Measurements from ENCODE around the gene TARDBP. TPM values are rescaled to one million over a fixed set of nuclear protein-coding genes. Genes with fewer than 3 reads are reported as not detected.
"Not testable (repeated sequence)": the region's sequence is repeated elsewhere in the genome, so short reads cannot be mapped to it uniquely, and the experiment has no call there.

The TARDBP gene
- total RNA-seq, 2 experiments from 2014 or later, result 159 to 174 TPM

DNA sequence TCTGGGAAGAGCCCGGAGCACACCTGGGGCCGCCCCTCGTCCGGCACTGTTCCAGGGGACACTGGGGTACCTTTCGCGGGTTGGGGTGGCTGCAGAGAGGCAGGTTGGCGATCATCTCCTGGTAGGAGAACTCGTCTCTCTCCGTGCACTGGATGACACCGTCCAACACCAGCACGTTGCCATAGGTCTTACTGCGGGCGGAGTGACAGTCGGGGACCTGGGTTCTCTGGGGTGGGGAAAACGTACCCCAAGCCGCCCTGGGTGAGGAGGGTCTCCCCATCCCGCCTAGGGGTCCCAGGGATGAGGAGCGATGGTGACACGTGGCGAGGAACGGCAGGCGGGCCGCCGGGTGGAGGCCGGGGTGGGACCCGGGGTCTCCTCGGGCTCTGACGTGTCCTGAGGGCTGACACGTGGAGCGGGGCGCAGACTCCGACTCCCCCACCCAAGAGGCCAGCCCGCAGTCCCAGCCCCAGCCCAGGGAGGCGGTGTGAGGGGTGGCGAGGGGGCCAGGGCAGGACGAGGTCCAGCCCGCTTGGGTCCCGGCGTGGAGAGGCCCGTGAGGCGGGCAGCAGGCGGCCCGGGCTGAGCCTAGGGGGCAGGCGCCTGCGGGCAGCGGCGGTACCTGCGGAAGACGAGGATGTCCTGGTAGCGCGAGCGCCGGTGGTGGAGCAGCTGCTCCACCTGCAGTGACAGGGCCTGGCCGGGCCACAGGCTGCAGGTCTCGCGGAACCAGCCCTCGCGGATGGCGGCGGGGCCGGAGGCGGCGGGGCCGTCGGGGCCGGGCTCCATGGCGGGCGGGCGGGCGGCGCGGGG lies 46.9 kb downstream of the TARDBP start:
- H3K36me3 Mint-ChIP-seq (ENCODE audit: low read depth), result peaks cover 31% of the 10 kb centered on the region
- H3K4me1 Mint-ChIP-seq, result peaks cover 51% of the 10 kb centered on the region
- ChIA-PET POLR2A (interaction anchor here (0.8 to 4.6 kb wide), 9 partner anchors 12 to 671 kb away, joined by 3 to 40 read pairs (median 8); partner anchors contain the start of genes EXOSC10 and TARDBP), CTCF (interaction anchor here (1.4 to 6.7 kb wide), 5 partner anchors 8 to 39 kb away, joined by 4 to 72 read pairs (median 10); no protein-coding TSS in a partner anchor)
- no peaks in the 10 kb centered on the region for H3K9me3 Mint-ChIP-seq
- H3K27me3 Mint-ChIP-seq, result no peaks in the 10 kb centered on the region
- no peak for DNase-seq
- H3K27ac Mint-ChIP-seq, result peak overlapping the region; percentile 81
- H3K4me3 Mint-ChIP-seq, result peak overlapping the region; percentile 97

DNA sequence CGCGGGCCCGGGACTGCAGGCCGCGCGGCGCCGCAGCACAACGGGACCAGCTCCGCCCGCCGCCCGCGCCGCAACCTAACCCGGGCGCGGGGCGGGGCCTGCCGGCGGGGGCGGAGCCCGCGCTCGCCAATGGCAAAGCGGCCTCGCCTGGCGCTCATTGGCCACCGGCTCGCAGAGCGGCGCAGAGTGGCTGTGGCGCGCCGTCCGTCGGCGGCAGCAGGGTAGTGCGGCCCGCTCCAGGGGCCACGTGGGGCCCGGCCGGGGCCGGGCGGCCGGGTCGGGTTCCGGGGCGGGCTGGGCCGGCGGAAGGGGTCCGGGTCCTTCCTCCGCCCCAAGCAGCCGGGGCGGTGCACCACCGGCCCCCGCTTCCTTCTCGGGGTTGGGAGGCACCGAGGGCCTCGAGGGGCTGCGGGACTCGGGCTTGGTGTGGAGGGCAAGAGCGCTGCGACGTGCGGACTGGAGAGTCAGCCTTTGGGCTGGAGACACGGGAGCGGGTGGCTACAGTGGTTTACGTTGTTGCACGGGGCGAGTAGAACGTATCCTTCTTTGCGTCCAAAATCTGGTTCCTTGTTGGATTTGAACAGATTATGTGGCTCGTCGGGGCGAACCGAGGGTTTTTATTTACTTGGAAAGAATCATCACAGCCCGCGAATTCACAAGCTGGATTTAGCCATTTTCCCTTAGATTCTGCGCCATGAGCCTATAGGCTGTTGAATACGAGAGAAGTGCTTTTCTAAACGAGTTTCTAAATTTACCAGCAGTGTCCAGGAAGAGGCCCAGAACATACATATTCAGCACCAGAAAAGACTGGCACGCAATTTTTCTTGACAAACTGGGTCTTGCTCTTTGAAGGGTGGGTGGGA lies 47.7 kb downstream of the TARDBP start, which contains the start of gene SRM:
Gene SRM (minus strand): TSS at position 51 of the 863 bp plus-strand sequence. CDS start 75 bp downstream, outside the sequence.
- CTCF ChIA-PET, result interaction anchor here (1.4 to 6.7 kb wide), 6 partner anchors 9 to 40 kb away, joined by 4 to 72 read pairs (median 7); partner anchors contain the start of gene EXOSC10
- H3K4me1 Mint-ChIP-seq, result peaks cover 51% of the 10 kb centered on the region
- H3K36me3 Mint-ChIP-seq (ENCODE audit: low read depth), result peaks cover 34% of the 10 kb centered on the region

DNA sequence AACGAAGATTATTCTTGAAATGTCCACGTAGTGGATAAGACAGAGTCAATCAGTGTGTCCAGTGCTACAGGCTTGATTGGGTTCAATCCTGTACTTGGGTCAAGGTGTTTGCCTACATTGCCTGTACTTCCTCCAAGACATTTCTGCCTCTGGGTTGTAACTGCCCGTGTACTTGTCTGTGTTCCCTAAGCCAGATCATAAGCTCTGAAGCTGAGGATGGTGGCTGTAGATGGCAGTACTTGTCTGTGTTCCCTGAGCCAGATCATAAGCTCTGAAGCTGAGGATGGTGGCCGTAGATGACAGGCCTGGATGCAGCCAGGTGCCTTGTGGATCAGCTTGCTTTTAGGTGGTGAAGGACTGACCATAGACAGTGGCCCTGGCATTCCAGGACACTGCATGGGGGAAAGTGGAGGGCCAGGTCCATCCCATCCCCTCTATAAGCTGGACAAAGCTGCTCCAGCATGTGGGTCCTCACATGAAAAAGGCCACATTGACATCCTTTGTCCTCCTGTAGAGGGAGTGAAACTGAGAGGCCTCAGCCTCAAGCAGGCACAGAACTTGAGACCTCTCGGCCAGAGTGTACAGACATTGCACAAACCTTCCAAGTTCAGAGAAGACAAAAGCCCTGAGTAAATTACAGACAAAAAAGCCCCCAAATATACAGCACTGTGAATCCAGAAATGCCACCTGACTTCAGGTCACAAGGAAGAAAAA lies 49.4 kb downstream of the TARDBP start:
- ChIA-PET CTCF (interaction anchor here (0.7 to 6.7 kb wide), 7 partner anchors 8 to 589 kb away, joined by 3 to 72 read pairs (median 7); partner anchors contain the start of gene EXOSC10), POLR2A (interaction anchor here (0.8 to 4.6 kb wide), 13 partner anchors 9 to 847 kb away, joined by 3 to 40 read pairs (median 7); partner anchors contain the start of genes CLCN6, EXOSC10, MTOR and TARDBP)
- peak overlapping the region; percentile 85 for H3K27ac Mint-ChIP-seq
- DNase-seq, result no peak
- peaks cover 48% of the 10 kb centered on the region for H3K36me3 Mint-ChIP-seq (ENCODE audit: low read depth)
- no peaks in the 10 kb centered on the region for H3K27me3 Mint-ChIP-seq
- H3K4me3 Mint-ChIP-seq, result peak overlapping the region; percentile 10
- no peaks in the 10 kb centered on the region for H3K9me3 Mint-ChIP-seq
- H3K4me1 Mint-ChIP-seq, result peaks cover 51% of the 10 kb centered on the region

More for the DNA sequence above, 47.7 kb downstream of the TARDBP start, which contains the start of gene SRM:
- POLR2A ChIA-PET, result interaction anchor here (0.6 to 4.6 kb wide), 17 partner anchors 8 to 848 kb away, joined by 3 to 40 read pairs (median 7); partner anchors contain the start of genes CLCN6, EXOSC10, MTOR and TARDBP
- Mint-ChIP-seq H3K27me3 (no peaks in the 10 kb centered on the region), H3K27ac (peak within 1 kb of the TSS; percentile 85), H3K9me3 (no peaks in the 10 kb centered on the region), H3K4me3 (peak within 1 kb of the TSS; percentile 97)
- DNase-seq, result peak; percentile 92

DNA sequence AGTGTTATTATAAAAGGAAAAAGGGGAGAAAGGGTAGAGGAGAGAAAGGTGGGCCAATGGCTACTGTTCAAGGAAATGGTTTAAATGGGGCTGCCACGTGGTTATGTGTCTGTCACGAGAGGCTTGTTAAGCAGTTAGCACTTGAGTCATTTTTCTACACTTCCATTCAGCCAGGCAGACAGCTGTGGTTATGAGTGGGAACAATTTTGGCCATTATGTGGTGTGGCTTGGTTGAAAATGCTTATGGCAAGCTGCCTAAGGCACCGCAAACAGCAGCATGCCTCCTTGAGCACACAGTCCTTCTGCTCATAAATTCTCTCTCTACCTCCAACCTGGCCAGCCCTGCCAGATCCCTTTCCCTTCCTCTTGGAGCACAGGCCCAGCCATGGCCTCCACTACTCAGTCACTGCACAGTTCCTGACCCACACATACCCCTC lies 50.5 kb downstream of the TARDBP start:
- ChIA-PET CTCF (interaction anchor here (0.9 to 6.7 kb wide), 3 partner anchors 13 to 36 kb away, joined by 3 to 72 read pairs (median 4); no protein-coding TSS in a partner anchor), POLR2A (interaction anchor here (1.5 to 4.6 kb wide), 4 partner anchors 11 to 51 kb away, joined by 6 to 40 read pairs (median 23); partner anchors contain the start of genes EXOSC10 and TARDBP)
- Mint-ChIP-seq H3K36me3 (ENCODE audit: low read depth) (peaks cover 46% of the 10 kb centered on the region), H3K27ac (peak overlapping the region; percentile 69), H3K27me3 (no peaks in the 10 kb centered on the region), H3K4me3 (no peak overlapping the region), H3K9me3 (no peaks in the 10 kb centered on the region), H3K4me1 (peaks cover 46% of the 10 kb centered on the region)
- DNase-seq, result peak; percentile 67

DNA sequence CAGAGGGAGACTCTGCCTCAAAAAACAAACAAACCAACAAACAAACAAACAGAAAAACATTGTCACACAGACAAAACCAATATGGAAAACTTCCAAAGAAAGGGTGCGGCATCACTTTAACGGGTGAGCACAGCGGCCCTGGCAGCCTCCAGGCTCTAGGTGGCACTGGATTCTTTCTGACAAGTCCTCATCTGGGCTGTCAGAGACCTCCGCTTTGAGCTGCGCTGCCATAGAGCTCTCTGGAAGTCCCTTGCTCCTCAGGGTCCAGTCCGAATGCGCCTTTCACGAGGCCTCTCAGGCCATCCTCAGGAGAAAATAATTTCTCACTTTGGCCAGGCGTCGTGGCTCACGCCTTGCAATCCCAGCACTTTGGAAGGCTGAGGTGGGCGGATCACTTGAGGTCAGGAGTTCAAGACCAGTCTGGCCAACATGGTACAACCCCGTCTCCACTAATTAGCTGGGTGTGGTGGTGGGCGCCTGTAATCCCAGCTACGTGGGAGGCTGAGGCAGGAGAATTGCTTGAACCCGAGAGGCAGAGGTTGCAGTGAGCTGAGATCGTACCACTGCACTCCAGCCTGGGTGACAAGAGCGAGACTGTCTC lies 51.6 kb downstream of the TARDBP start:
- not testable (repeated sequence) for DNase-seq, H3K9me3 Mint-ChIP-seq, H3K27ac Mint-ChIP-seq, H3K4me3 Mint-ChIP-seq, H3K27me3 Mint-ChIP-seq
- POLR2A ChIA-PET, result interaction anchor here (1.7 to 4.6 kb wide), 3 partner anchors 27 to 35 kb away, joined by 7 to 38 read pairs (median 8); partner anchors contain the start of gene EXOSC10
- CTCF ChIA-PET, result interaction anchor here (0.6 to 6.7 kb wide), 3 partner anchors 9 to 36 kb away, joined by 3 to 72 read pairs (median 3); partner anchors contain the start of gene EXOSC10
- Mint-ChIP-seq H3K36me3 (ENCODE audit: low read depth) (peaks cover 53% of the 10 kb centered on the region), H3K4me1 (peaks cover 37% of the 10 kb centered on the region)

DNA sequence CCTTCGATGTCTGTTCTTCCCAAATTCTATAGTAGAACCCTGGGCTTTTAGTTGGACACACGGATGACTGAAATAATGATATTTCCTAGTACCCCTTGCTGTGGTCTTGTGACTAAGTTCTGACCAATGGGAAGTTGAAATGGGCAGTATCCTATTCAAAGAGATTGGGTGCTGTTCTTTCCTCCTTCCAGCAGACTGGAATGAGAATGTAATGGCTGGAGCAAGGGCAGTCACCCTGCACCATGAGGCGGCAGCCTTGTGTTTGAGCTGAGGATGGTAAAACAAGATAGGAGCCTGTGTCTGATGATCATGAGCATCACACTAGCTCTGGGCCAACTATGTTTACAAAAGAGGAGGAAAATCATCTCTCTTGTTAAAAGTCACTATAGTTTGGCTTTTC lies 52.5 kb downstream of the TARDBP start:
- Mint-ChIP-seq H3K4me3 (no peak overlapping the region), H3K4me1 (peaks cover 40% of the 10 kb centered on the region), H3K9me3 (no peaks in the 10 kb centered on the region), H3K27me3 (no peaks in the 10 kb centered on the region), H3K27ac (no peak overlapping the region), H3K36me3 (ENCODE audit: low read depth) (peaks cover 57% of the 10 kb centered on the region)
- no peak for DNase-seq
- CTCF ChIA-PET, result interaction anchor here (0.7 to 6.7 kb wide), 3 partner anchors 11 to 581 kb away, joined by 3 to 72 read pairs (median 3); no protein-coding TSS in a partner anchor
- POLR2A ChIA-PET, result interaction anchor here (1.7 kb wide), 2 partner anchors 34 to 845 kb away, joined by 6 to 7 read pairs; partner anchors contain the start of gene EXOSC10

DNA sequence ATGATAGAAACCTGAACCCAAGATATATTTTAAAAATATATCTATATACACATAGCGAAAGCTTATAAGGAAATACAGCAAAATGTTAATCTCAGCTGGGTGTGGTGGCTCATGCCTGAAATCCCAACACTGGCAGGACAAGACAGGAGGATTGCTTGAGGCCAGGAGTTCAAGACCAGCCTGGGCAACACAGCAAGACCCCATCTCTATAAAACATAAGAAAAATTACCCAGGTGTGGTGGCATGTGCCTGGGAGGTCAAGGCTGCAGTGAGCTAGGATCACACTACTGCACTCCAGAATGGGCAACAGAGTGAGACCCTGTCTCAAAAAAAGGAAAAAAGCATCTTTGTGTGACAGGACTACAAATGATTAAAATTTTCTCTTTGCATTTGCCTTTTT lies 53.3 kb downstream of the TARDBP start:
- ChIA-PET CTCF (interaction anchor here (0.6 to 6.7 kb wide), 3 partner anchors 10 to 580 kb away, joined by 3 to 72 read pairs (median 3); no protein-coding TSS in a partner anchor), POLR2A (interaction anchor here (1.7 kb wide), 2 partner anchors 34 to 844 kb away, joined by 6 to 7 read pairs; partner anchors contain the start of gene EXOSC10)
- no peaks in the 10 kb centered on the region for H3K27me3 Mint-ChIP-seq
- H3K4me1 Mint-ChIP-seq, result peaks cover 33% of the 10 kb centered on the region
- DNase-seq, result no peak
- no peak overlapping the region for H3K4me3 Mint-ChIP-seq
- H3K36me3 Mint-ChIP-seq (ENCODE audit: low read depth), result peaks cover 63% of the 10 kb centered on the region
- no peak overlapping the region for H3K27ac Mint-ChIP-seq
- H3K9me3 Mint-ChIP-seq, result no peaks in the 10 kb centered on the region

DNA sequence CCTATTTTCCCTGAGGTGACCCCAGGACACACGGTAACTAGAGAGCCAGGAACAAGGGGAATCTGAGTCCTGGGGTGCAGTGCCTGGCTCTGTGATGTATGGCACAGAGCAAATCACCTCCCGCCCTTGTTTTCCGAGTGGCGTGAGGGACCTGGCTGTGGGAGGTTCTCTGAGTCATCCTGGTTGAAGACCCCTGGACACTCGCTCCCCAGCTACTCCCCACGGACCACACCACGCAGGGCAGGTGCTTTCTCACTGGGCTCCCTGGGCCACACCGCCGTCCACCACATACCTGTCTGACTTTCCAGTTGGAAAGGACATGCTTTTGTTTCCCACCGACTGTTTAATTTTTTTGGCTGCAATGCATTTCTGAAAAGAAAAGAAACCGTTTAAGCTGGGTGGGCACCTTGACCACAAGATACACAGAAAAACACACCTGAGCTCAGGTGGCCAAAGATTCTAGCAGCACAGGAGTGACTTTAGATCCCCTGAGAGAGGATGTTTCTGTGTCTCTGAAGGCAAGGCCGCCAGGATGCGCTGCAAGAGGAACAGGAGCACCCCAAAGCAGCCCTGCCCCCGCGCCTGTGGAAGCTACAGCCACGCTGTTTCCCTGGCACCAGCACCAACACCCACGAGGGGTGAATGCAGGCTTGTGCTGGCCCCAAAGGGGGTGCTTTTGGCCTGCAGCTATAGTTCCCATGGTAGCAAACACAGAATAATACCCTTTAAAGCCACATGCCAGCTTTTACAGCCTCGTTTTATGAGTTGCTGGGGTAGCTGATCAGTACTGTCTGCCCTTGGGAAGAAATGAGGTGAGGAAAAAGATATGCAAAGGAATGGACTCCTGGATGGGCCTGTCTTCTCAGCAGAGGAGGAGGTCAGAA lies 55.5 kb downstream of the TARDBP start:
- CTCF ChIA-PET, result interaction anchor here (1.4 kb wide), 1 partner anchor 31 kb away, joined by 3 read pairs; no protein-coding TSS in a partner anchor
- H3K4me3 Mint-ChIP-seq, result no peak overlapping the region
- POLR2A ChIA-PET, result interaction anchor here (0.8 kb wide), 1 partner anchor 56 kb away, joined by 3 read pairs; the partner anchor contains the start of gene TARDBP
- H3K4me1 Mint-ChIP-seq, result peaks cover 16% of the 10 kb centered on the region
- no peaks in the 10 kb centered on the region for H3K9me3 Mint-ChIP-seq
- DNase-seq, result no peak
- H3K27ac Mint-ChIP-seq, result no peak overlapping the region
- H3K36me3 Mint-ChIP-seq (ENCODE audit: low read depth), result peaks cover 78% of the 10 kb centered on the region
- H3K27me3 Mint-ChIP-seq, result no peaks in the 10 kb centered on the region

DNA sequence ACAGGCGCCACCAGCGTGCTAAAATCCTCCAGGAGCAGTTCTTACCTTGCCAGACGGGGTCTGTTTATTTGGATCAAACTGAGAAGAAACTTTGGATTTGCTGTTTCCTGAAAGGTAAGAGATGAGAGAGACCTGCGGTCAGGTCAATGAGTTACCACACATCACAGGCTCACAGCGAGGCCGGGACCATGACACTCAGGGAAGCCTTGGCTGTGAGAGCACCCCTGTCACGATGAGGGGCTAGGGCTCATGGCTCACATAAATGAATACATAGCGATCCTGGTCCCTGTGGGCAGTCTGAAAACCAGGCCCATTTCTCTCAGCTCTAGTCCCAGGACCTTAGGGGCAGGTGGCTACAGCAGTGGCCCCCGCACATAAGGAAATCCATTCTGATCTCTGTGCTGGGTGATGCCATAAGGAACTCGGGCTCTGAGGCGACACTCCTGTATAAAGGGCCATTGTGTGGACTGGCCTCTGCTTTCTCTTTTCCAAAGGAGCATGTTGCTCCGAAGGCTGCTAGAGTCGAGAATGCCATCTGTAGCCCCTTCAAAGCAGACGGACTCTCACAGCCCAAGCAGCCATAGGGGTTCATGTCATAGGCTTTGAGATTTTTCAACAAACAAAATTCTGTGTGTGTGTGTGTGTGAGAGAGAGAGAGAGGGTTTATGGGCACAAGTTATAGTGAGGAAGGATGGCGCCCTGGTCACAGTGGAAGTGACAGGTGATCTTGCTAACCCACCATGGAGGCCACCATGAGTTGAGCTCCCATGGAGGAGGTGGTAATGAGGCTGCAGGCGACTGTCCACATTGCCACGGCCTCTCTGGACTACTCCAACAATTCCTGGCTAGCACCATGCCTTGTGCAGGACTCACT lies 56.4 kb downstream of the TARDBP start:
- no peaks in the 10 kb centered on the region for H3K27me3 Mint-ChIP-seq
- POLR2A ChIA-PET, result interaction anchor here (0.8 to 1.1 kb wide), 3 partner anchors 30 to 56 kb away, joined by 3 to 4 read pairs (median 3); partner anchors contain the start of gene TARDBP
- peaks cover 71% of the 10 kb centered on the region for H3K36me3 Mint-ChIP-seq (ENCODE audit: low read depth)
- CTCF ChIA-PET, result interaction anchor here (1.4 to 2.8 kb wide), 3 partner anchors 8 to 32 kb away, joined by 3 to 14 read pairs (median 7); no protein-coding TSS in a partner anchor
- H3K27ac Mint-ChIP-seq, result no peak overlapping the region
- DNase-seq, result no peak
- H3K9me3 Mint-ChIP-seq, result no peaks in the 10 kb centered on the region
- H3K4me1 Mint-ChIP-seq, result peaks cover 8% of the 10 kb centered on the region
- no peak overlapping the region for H3K4me3 Mint-ChIP-seq

Measured in activated CD4-positive, alpha-beta memory T cell treated with anti-CD3 and anti-CD28 coated beads, Interleukin-2, amount 10 ng/mL, durations not matched to agents 7 days and 5 days (primary cell).